NK-92 (cell line): Measurements from ENCODE around the gene TMEM218.

Experiments
- DNase-seq: peaks from one replicate; lab custom pipeline; 2025; ENCODE audit not compliant: unreplicated experiment; lab: John Stamatoyannopoulos, UW

The TMEM218 gene

DNA sequence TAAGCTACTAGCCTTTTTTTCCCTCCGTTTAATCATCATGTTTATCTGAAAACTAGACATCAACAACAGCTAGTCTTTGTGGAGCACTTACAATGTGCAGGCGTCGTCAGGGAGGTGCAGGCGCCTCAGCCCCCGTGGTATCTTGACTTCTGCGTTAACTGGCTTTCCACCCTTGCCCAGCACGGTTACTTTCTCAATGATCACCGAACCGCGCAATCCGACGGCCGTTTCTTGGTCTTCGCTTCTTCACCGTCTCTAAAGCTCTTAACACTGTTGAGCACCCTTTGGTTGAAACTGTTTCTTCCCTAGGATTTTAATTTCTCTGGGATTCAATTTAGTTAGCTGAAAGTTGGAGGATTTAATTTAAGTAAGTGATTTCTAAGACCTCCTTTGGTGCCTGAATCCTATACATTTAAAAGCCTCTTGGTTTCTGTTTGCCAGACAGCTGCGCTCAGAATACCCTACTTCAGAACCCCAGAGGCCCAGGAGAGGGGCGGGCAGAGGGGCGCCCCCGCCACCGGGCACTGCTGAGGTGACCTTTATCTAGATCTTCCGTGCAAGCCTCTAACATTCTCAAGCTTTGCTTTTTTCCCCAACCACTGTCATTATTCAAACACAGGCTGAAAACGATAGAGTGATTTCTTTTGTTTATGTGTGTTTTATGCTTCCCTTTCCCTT, 18.0 kb upstream of the TMEM218 start:
- DNase-seq: no peak

DNA sequence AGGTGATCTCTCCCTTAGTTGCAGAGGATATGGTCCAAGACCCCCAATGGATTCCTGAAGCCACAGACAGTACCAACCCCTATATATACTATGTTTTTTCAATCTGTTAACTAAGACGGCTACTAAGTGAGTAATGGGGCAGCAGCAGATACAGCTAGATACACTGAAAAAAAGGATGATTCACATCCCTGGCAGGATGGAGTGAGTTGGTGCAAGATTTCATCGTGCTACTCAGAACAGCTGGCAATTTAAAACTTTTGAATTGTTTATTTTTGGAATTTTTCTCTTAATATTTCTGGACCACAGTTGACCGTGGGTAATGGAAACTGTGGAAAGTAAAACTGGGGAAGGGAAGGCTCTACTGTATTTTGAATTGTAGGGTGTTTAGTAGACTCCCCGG, 17.0 kb upstream of the TMEM218 start:
- no peak for DNase-seq

DNA sequence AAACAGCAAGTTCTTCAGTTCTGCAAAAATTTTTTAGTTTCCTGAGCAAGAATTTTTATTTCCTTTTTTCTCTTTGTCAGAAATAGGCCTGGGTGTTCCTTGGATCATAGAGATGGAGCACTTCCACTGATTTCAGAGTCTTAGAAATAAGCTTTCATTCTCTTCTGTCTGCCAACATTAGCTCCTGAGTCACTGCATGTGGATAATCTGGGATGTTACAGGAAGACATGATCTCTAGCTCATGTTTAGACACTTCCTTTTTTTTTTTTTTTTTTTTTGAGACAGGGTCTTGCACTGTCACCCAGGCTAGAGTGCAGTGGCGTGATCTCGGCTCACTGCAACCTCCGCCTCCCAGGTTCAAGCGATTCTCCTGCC, 13.2 kb upstream of the TMEM218 start:
- no peak for DNase-seq

DNA sequence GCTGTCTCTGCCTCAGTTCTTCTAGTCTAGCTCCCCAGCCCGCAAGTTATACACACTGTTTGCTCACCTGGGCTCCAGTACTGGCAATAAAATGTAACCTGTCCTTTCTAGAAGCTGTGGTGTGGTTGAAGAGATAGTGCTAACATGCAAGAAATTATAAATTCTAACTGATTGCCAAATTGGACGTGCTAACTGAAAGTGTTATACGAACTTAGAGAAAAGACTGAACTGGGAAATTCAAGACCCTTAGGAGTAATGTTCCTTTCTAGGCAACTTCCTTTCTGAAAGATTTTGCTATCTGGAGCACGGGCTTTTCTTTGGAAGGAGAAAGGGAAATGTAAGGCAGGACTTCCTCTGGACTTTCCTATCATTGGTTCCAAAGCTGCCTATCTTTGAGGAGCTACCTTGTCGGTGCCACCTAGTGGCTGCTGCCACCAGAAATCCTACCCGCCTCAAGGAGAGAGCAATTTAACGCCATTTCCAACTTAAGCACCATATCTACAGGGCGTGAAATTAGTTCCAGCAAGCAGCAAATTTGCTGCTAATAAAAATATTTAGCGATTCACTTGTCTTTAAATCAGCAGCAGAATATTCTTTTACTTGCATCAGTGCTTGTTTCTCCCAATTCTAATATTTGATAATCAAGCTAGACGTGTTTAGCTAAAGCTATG, 12.7 kb upstream of the TMEM218 start:
- no peak for DNase-seq

DNA sequence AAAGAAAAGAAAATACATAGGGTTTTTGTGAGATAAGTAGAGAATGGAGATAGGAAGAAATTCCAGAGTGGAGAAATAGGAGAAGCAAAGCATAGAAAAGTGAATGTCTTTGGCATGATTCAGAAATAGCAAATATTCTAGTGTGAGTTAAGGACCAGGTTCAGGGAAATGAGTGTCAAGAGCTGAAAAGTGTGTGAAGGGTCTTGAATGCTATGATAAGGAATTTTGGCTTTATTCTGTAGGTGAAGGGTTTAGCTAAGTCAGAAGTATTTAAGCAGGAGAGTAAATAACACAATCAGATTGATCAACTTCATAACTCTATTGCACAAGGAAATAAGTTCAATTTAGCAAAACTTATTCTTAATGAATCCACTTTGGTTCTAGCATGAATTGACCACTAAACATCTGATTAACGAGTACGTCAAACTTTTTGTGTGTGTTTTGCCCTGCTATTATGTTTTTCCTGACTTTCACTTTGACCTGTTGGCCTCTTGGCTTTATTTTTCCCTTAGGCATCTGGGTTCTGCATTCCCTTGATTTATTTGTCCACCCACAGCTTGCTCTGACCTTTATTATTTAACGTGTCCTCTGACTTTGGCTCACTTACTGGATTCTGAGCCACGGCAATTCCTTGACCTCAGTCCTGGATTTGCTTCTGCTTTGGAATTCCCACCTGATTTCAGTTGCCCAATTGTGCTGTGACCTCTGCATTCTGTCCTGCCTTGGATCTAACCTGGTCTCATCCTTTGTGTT, 11.9 kb upstream of the TMEM218 start:
- DNase-seq: no peak

DNA sequence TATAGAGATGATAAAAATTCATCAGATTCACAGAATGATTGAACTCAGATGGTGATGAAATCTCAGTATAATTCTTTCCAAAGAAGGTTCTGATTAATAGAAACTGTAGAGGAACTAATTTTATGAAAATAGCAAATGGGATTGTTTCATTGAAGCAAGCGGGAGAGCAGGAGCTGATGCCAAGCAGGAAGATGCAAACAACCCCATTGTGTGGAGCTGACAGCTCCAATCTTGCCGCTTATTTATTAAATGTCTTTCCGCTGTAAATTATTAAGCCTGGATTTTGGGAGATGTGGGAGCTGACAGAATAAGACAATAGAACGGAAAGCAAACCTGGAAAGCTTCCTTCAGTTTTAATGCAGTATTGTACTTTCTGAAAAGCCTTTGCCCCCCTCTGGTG, 6.0 kb upstream of the TMEM218 start:
- no peak for DNase-seq

DNA sequence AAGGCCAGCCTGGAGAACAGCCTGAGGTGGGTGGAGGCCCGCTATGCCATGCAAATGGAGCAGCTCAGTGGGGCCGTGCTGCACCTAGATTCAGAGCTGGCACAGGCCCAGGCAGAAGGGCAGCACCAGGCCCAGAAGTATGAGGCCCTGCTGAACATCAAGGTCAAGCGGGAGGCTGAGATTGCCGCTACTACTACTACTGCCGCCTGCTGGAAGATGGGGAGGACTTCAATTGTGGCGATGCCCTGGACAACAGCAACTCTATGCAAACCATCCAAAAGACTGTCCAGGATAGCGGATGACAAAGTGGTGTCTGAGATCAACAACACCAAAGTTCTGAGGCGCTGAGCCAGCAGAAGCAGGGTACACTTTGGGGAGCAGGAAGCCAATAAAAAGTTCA, 3.1 kb upstream of the TMEM218 start:
- DNase-seq: no peak

DNA sequence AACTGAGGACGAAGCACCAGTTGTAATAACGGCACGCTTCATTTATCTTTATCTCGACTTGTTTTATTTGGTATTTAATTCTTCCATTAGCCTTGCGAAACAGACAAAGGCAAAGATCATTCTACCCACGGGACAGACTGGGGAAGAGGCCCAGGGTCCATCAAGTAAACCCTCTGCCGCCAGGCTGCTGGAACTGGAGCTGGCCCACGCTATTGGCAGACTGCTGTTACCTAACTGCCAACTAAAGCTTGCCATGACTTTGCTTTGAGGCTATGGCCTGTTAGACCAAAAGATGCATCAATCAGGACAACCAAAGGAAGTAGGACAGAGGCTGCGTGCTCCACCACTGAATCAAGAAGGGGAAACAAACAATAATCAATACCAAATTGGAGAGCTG, 780 bp upstream of the TMEM218 start:
- no peak for DNase-seq

DNA sequence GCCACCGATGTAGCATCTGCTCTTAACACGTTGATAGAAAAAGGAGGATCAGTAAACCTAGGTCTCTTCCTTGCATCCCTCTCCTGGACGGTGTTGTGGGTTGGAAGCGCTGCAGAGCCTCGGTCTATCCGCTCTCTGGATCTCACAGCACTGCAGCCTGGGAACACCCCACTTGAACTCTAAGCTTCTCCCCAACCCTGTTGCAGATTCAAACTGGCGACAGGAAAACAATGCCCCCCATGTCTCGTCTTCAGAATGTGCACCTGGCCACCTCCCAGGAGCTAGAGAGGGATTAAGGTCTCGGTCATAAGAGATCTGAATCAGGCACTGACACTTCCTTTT, 454 bp downstream of the TMEM218 start:
- DNase-seq: no peak

DNA sequence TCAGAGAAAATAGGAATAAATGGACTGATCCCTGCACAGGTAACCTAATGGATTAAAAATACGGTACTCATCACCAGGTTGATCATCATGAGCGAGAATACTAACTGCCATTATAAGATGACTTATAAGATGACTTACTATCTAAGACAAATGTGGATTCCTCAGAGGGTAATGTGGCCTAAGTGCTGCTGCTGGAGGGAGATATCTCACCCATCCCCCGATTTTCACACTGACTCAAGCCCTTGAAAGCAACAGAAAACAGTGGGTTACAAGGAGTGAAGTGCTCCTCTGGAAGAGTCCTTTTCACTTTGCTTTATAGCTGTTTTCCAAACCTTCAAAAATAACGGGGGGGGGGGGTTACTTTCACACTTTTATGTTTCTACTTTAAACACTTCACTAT, 920 bp downstream of the TMEM218 start:
- no peak for DNase-seq

DNA sequence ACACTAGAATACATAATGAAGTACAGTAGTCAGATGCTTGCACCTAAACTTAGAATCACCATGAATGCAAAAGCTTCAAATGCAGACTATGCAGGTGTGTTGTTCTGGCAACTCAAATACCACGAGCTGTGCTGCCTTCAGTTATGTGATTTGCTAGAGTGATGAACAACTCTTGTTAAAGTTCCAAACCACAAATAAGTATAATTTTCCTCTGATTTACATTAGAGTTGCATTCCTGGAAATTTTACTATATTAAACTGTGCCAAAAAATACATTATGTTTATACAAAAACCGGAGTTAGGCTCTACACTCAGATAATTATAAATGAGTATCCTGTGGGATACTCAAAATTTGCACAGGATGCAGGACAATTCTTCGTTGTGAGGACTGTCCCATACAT, 3.0 kb downstream of the TMEM218 start:
- DNase-seq: no peak

DNA sequence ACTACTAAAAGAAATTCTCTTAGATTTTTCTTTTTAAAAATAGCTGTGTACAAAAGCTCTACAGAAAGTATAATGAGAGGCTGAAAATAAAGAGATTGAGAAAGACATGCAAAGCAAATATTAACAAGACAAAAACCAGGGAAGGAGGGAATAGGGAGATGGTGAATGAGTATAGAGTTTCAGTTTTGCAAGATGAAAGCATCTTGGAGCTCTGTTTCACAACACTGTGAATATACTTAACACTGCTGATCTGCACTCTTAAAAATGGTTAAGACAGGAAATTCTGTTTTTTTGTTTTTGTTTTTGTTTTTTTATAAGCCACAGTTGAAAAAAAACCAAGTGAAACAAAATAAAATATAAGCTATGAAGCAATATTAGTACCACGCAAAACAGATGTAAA, 5.5 kb downstream of the TMEM218 start:
- DNase-seq: no peak

DNA sequence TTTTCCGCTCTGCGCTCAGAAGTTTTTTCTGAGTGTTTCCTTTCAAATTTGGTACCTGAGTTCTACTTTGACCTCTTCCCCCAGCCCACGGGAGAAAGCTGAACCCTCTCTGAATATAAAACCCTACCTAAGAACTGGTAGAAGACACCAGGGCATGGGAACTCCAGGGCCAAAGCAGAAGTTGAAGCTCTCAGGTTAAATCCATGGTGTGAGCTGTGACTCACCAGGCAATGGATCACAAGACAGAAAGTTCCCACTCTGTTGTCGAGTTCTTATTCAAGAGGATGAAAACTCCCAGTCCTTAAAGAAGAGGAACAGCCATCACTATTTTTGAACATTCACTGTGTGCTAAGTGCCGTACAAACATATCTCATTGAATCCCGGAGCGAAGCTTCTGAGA, 8.9 kb downstream of the TMEM218 start:
- DNase-seq: no peak

DNA sequence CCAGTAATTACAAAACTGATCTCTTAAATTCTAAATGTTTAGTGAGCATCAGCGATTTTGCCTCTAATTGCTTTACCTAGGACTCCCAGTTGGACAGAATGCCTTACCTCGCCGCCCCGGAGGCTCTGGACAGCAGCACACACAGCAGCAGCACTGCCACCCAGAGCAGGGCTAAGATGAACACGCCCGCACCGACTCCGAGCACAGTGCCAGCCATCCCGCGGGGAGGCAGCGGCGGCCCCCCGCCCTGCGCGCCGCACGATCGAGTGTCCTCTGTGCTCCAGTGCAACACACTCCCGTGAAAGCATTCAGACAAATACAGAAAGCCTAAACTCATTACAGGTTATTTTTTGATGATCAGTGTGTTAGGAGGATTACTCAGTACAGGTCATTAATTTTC, 9.4 kb downstream of the TMEM218 start:
- no peak for DNase-seq

DNA sequence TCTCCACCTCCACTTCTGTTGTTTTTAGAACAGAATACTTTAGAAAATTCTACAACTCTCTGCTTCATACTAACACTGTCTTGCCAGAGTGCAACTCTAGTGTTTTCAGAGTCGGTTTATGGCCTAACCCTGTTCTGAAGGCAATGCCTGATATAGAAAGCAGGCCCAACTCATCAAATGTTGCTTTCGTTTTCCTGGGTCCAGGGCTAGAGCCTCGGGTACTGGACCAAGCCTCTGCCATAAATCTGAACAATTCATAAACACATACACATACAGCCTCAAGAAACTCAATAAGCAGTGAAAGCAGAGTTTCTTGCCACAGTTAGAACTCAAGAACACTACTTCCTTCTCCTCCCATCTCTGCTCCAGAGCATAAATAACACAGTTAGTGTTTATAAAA, 9.8 kb downstream of the TMEM218 start:
- no peak for DNase-seq

DNA sequence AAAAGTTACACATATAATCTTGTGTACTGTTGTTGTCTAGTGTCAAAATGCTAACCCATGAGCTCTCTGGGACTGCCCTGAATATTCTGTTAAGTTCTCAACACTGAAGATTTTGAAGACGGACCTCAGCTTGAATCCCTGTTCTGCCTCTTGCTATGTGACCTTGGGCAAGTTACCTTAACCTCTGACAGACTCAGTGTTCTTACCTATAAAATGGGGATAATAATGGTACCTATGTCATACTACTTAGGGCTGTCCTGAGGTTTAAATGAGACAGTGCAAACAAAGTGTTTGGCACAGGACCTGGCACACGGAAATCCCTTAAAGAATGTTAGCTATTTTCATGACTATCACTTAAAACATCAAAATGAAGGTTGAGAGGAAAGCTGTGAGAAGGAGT, 11.3 kb downstream of the TMEM218 start:
- no peak for DNase-seq

DNA sequence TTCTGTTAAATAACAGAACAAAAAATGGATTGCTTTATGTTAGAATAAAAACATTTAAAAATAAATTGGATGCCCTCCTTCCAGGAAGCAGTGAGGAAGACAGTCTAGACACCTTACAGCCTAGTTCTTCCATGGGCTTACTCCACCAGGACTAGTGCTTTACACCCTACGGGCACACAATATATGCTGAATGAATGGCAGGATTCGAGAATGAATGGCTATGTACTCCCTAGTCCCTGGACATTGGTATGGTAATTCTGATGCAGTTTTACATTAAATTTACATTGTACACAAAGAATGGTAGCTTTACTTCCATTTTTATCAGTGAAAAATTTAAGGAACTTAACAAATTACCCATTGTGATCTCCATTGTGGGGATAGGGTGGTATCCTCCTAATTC, 16.7 kb downstream of the TMEM218 start:
- DNase-seq: no peak

DNA sequence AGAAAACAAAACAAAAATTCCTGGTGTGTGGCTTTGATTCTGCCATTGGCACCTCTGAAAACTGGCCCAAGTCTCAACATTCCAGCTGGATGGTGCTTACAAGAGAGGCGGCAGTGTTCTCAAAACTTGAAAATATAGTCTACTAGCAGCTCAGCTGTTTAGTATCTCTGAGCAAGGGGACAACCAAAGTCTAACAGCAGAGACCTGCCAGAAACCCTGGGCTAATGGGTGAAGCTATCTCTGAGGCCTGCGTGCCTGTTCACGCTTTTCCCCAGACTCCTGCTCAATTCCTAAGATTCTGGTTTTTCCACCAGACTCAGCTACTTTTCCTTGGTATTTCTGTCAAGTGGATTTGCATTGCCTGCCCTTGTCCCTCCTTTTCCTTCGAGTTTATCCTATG, 17.9 kb downstream of the TMEM218 start:
- DNase-seq: no peak

DNA sequence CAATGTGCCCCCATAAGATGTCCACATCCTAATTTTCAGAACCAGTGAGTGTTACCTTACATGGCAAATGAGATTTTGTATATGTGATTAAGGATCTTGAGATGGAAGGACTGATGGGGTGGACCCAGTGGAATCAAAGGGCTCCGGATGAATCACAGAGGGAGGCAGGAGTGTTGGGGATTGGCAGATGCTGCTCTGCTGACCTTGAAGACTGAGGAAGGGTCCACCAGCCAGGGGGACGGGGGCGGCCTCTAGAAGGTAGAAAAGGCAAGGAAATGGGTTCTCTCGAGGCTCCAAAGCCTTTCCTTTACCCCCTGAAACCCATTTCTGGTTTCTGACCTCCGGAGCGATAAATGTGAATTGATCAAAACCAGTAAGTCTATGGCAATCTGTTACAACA, 18.8 kb downstream of the TMEM218 start:
- DNase-seq: no peak

DNA sequence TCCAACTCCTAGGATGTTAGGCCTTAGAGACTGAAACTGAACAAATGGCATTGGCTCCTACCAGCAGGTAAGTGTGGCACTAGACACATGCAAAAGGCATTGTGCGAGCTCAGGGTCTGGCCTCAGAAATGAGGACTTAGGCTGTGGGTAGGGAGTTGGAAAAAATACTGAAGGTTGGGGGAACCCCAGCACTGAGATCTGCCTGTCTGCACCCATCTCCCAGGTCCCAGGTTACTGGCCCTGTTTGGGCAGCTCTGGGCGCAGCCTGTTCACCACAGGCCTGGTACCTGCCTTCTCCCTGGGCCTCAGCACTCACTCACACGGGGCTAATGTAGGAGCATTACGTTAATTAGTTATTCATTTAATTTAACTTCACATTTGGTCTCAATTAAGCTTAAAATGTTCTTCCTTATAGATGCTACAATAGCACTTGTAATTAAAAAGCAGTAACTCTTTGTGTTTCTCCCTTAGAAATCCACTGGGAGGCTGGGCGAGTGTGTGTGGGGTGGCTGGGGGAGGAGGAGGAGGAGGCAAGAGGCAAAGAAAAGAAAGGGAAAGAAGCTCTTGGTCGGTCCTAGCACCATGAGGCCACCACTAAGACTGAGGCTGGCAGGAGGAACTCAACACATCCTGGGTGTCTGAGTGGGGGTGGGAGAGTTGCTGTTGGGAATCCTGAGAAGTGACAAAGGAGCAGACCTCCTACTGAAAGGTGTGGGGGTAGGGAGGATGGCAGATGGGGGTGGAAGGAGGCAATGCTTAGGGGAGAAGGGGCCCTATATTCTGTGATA, 19.4 kb downstream of the TMEM218 start:
- DNase-seq: no peak

DNA sequence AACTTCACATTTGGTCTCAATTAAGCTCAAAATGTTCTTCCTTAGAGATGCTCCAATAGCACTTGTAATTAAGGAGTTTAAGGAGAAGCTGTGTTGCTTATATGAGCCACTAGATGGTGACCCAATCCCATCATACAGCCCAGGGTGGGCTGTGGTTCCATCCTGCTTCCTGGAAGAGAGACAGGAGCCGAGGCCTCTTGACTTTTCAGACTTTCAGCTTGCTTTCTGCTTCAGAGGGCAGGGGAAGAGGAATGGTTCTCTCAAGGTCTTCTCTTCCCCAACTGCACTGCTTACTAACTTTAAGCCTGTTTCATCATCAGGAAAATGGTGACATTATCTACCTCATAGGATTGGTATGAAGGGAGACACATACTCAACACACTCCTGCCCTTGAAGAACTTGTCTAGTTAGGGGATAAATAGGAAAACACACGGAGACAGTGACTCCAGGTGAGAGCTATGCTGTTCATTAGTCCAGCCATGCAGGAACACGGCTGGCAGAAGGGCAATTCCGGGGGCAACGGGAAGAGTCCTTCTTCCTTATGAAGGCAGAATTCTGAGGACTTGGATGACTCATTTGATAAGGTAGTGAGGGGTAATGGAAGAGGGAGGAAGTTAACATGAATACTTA, 20.1 kb downstream of the TMEM218 start:
- no peak for DNase-seq
